Measurements from ENCODE around the gene ANKRD12. TPM values are rescaled to one million over a fixed set of nuclear protein-coding genes. Genes with fewer than 3 reads are reported as not detected.

Gene ANKRD12
- total and polyA plus RNA-seq, 10 of the 15 experiments (the other 5 are each of a cell fraction or from before 2014, with no cell fraction given) = 5.9 to 45.7 (median 20.2) TPM

DNA sequence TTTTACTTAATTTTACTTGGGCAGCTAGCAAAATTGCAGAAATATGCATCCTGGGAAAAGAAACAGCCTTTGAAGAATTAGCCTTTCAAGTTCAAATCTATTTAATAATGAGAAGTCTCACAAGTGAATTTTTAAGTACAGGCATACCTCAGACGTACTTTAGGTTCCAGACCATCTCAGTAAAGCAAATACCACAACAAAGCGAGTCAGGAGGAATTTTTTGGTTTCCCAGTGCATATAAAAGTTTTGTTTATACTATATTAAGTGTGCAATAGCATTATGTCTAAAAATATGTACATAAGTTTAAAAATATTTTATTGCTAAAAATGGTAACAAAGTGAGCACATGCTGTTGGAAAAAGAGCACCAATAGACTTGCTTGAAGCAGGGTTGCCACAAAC is 147.2 kb downstream of the ANKRD12 start:
- ATAC-seq = no peak
- peaks cover 0 to 9% of the 10 kb centered on the region in 2 experiments; a peak in 2 of 4 replicates for H3K36me3 ChIP-seq (ENCODE audit: control insufficient read depth in 2 of 2, insufficient read depth in 2 of 2, low read length in 1 of 2)
- no peak overlapping the region for H3K27ac ChIP-seq (ENCODE audit: control insufficient read depth, insufficient read depth)
- POLR2A ChIA-PET = no interaction called here
- H2AFZ ChIP-seq (ENCODE audit: control insufficient read depth, low read depth, low read length) = no peak overlapping the region
- no peak for FAIRE-seq
- no peaks in the 10 kb centered on the region for H3K79me2 ChIP-seq (ENCODE audit: control insufficient read depth, insufficient read depth, low read length)
- H3K4me2 ChIP-seq (ENCODE audit: control insufficient read depth, insufficient read depth) = no peak overlapping the region
- H3K9ac ChIP-seq (ENCODE audit: control insufficient read depth, insufficient read depth, low read length) = no peak overlapping the region
- H3K9me3 ChIP-seq (replicated peaks; ENCODE audit: control insufficient read depth, insufficient read depth, low read length) = no peaks in the 10 kb centered on the region
- SMC1A ChIA-PET (ENCODE audit: uncharacterized antibody, unreplicated experiment) = interaction anchor here (1.0 kb wide), 1 partner anchor 43 kb away, joined by 4 read pairs; no protein-coding TSS in a partner anchor
- CTCF ChIA-PET = no interaction called here
- H3K4me1 ChIP-seq (ENCODE audit: control insufficient read depth, insufficient read depth, low read length) = no peaks in the 10 kb centered on the region
- no TSS peak for BruUV-seq (replicated peaks)
- TF ChIP-seq GABPA (IDR thresholded peaks at IDR 0.05; ENCODE audit: low read depth) = no peak
- TF ChIP-seq, protein P1, sequence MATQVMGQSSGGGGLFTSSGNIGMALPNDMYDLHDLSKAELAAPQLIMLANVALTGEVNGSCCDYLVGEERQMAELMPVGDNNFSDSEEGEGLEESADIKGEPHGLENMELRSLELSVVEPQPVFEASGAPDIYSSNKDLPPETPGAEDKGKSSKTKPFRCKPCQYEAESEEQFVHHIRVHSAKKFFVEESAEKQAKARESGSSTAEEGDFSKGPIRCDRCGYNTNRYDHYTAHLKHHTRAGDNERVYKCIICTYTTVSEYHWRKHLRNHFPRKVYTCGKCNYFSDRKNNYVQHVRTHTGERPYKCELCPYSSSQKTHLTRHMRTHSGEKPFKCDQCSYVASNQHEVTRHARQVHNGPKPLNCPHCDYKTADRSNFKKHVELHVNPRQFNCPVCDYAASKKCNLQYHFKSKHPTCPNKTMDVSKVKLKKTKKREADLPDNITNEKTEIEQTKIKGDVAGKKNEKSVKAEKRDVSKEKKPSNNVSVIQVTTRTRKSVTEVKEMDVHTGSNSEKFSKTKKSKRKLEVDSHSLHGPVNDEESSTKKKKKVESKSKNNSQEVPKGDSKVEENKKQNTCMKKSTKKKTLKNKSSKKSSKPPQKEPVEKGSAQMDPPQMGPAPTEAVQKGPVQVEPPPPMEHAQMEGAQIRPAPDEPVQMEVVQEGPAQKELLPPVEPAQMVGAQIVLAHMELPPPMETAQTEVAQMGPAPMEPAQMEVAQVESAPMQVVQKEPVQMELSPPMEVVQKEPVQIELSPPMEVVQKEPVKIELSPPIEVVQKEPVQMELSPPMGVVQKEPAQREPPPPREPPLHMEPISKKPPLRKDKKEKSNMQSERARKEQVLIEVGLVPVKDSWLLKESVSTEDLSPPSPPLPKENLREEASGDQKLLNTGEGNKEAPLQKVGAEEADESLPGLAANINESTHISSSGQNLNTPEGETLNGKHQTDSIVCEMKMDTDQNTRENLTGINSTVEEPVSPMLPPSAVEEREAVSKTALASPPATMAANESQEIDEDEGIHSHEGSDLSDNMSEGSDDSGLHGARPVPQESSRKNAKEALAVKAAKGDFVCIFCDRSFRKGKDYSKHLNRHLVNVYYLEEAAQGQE (IDR thresholded peaks at IDR 0.05; ENCODE audit: low read depth, low read length) = no peak
- no peak for TF ChIP-seq ZNF24 (IDR thresholded peaks at IDR 0.05)
- TF ChIP-seq SIX5 (IDR thresholded peaks at IDR 0.05; ENCODE audit: low read depth, low read length, severe bottlenecking) = no peak
- TF ChIP-seq FOS (IDR thresholded peaks at IDR 0.05; ENCODE audit: borderline replicate concordance, extremely low read depth, insufficient read length) = no peak
- TF ChIP-seq KDM1A (IDR thresholded peaks at IDR 0.05; ENCODE audit: borderline replicate concordance) = no peak
- TF ChIP-seq BCL11A (IDR thresholded peaks at IDR 0.05; ENCODE audit: low read depth, low read length) = no peak
- no peak for TF ChIP-seq MEF2B (IDR thresholded peaks at IDR 0.05; ENCODE audit: partially characterized antibody, poor library complexity, severe bottlenecking)
- no peak for TF ChIP-seq YBX1 (IDR thresholded peaks at IDR 0.05)
- no peak for TF ChIP-seq IKZF2 (IDR thresholded peaks at IDR 0.05)
- TF ChIP-seq HCFC1 (IDR thresholded peaks at IDR 0.05; ENCODE audit: low read length) = no peak
- no peak for TF ChIP-seq JUNB (IDR thresholded peaks at IDR 0.05)
- TF ChIP-seq MYC (IDR thresholded peaks at IDR 0.05; ENCODE audit: insufficient read depth, insufficient read length, insufficient replicate concordance, low read length, severe bottlenecking) = no peak
- TF ChIP-seq, protein P2, sequence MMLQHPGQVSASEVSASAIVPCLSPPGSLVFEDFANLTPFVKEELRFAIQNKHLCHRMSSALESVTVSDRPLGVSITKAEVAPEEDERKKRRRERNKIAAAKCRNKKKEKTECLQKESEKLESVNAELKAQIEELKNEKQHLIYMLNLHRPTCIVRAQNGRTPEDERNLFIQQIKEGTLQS (IDR thresholded peaks at IDR 0.05; ENCODE audit: borderline replicate concordance, extremely low read depth, low read depth, low read length) = no peak
- no peak for TF ChIP-seq BMI1 (IDR thresholded peaks at IDR 0.05; ENCODE audit: borderline replicate concordance)
- TF ChIP-seq, protein P3, sequence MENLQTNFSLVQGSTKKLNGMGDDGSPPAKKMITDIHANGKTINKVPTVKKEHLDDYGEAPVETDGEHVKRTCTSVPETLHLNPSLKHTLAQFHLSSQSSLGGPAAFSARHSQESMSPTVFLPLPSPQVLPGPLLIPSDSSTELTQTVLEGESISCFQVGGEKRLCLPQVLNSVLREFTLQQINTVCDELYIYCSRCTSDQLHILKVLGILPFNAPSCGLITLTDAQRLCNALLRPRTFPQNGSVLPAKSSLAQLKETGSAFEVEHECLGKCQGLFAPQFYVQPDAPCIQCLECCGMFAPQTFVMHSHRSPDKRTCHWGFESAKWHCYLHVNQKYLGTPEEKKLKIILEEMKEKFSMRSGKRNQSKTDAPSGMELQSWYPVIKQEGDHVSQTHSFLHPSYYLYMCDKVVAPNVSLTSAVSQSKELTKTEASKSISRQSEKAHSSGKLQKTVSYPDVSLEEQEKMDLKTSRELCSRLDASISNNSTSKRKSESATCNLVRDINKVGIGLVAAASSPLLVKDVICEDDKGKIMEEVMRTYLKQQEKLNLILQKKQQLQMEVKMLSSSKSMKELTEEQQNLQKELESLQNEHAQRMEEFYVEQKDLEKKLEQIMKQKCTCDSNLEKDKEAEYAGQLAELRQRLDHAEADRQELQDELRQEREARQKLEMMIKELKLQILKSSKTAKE (IDR thresholded peaks at IDR 0.05; ENCODE audit: low read depth, poor library complexity, severe bottlenecking) = no peak
- TF ChIP-seq NFXL1 (IDR thresholded peaks at IDR 0.05; ENCODE audit: borderline replicate concordance) = no peak
- H3K27me3 ChIP-seq (replicated peaks in 1 of 2; ENCODE audit: control insufficient read depth in 2 of 2, insufficient read depth in 2 of 2, low read length in 1 of 2) = no peaks in the 10 kb centered on the region
- no peaks in the 10 kb centered on the region for H4K20me1 ChIP-seq (ENCODE audit: control insufficient read depth, insufficient read depth)
- in situ Hi-C loops (cut with MboI) = no loop called here
- WGBS (ENCODE audit: insufficient coverage, insufficient replicate concordance, low lambda C conversion rate, missing lambda C conversion rate) = 95% methylated on average over 2 of the region's 2 CpGs
- no peak overlapping the region for H3K4me3 ChIP-seq
- intact Hi-C loops (cut with micrococcal nuclease; ENCODE audit: unreplicated experiment) = loop anchor here (5.0 kb wide), 1 partner anchor 234 kb away; no protein-coding TSS in a partner anchor
- RAD21 ChIA-PET (ENCODE audit: unreplicated experiment) = no interaction called here
- DNase-seq (ENCODE audit: low read depth, low spot score) = no peak

Measured in GM12878 (cell line).